KMS-11 (cell line): ENCODE results near the gene MAP3K21.

Experiments
- H2AFZ ChIP-seq: fragments of 200-600 bp; sonication (generic); 2 replicates; pipeline ENCODE4 v1.6.1; 2016; ENCODE audit warnings: antibody characterized with exemption, mixed run types, low read depth
- H3K27ac ChIP-seq: fragments of 200-600 bp; sonication (generic); 2 replicates; pipeline ENCODE4 v1.6.1; 2016; ENCODE audit warnings: mild to moderate bottlenecking, mixed run types
- H3K27me3 ChIP-seq: fragments of 200-600 bp; sonication (generic); 2 replicates; pipeline ENCODE4 v1.6.1; 2017; ENCODE audit warnings: mild to moderate bottlenecking, low read depth, mixed run types, moderate library complexity; ENCODE audit not compliant: insufficient read depth
- H3K36me3 ChIP-seq: fragments of 200-600 bp; sonication (generic); 2 replicates; pipeline ENCODE4 v1.6.1; 2017; ENCODE audit warnings: mild to moderate bottlenecking, mixed run types; ENCODE audit not compliant: insufficient read depth
- H3K4me1 ChIP-seq: fragments of 200-600 bp; sonication (generic); 2 replicates; pipeline ENCODE4 v1.6.1; 2016; ENCODE audit warnings: mild to moderate bottlenecking, low read depth, mixed run types; ENCODE audit not compliant: poor library complexity, severe bottlenecking
- H3K4me2 ChIP-seq: fragments of 200-600 bp; sonication (generic); 2 replicates; pipeline ENCODE4 v1.7.0; 2016; ENCODE audit warnings: mild to moderate bottlenecking, mixed run types
- H3K4me3 ChIP-seq: fragments of 200-600 bp; sonication (generic); IDR thresholded peaks from 2 replicates; pipeline ENCODE4 v1.6.1; 2017; ENCODE audit warnings: low read depth, low read length, mixed read lengths; ENCODE audit not compliant: insufficient read depth
- H3K79me2 ChIP-seq: fragments of 200-600 bp; sonication (generic); 2 replicates; pipeline ENCODE4 v1.6.1; 2016; ENCODE audit warnings: low read depth, mixed run types; ENCODE audit not compliant: insufficient read depth
- H3K9ac ChIP-seq: fragments of 200-600 bp; sonication (generic); 2 replicates; pipeline ENCODE4 v1.6.1; 2016; ENCODE audit warnings: mild to moderate bottlenecking, mixed run types
- H4K20me1 ChIP-seq: fragments of 200-600 bp; sonication (generic); 2 replicates; pipeline ENCODE4 v1.6.1; 2016; ENCODE audit warnings: mild to moderate bottlenecking, mixed run types; ENCODE audit not compliant: insufficient read depth
- TF ChIP-seq, protein P1 (sequence below): fragments of 200-600 bp; sonication (generic); conservative IDR thresholded peaks from 2 replicates; pipeline ENCODE4 v1.6.1; 2017; ENCODE audit warnings: low read depth, mild to moderate bottlenecking, antibody characterized with exemption, low read length, moderate library complexity, mixed read lengths

The MAP3K21 gene

DNA sequence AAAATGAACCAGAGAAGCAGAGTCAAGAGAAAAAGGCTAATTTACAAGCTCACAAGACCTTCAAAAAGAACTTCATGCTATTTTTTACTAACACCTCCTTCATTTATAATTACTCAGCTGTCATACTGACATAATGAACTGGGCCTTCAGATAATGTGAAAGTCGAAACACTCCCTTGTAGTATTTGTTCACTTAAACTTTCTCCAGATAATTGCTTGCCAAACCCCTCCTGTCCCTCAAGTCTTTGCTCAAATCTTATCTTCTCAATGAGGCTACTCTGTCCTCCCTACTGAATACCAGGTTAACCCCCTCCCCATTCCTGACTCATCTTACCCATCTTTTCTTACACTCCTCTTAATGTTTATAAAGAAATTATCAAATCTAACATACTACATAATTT lies 11.1 kb upstream of the MAP3K21 start:
- no peak overlapping the region for H3K27ac ChIP-seq
- no peak overlapping the region for H3K4me2 ChIP-seq
- H4K20me1 ChIP-seq: no peaks in the 10 kb centered on the region

DNA sequence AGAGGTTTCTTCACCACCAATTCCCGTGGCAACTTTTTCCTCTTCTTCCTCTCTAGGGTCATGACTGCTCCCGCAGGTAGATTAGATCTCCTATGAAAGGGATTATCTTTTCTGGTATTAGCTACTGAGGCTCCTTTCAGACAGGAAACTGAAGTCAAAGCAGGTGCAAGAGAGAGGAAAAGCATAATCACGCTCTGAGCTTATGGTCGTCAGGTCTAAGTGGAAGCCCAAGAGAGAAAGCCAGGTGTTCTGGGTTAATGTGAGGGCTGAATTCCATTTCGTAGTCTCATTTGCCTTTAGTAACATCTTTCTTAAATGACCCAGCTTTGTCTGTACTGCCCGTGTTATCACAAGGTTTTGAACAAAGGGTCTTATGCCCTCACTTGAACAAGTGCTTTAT lies 8.3 kb upstream of the MAP3K21 start:
- Histone ChIP-seq H3K36me3 (no peaks in the 10 kb centered on the region), H3K27ac (no peak overlapping the region), H3K4me3 (no peak overlapping the region), H3K9ac (no peak overlapping the region), H4K20me1 (no peaks in the 10 kb centered on the region), H3K79me2 (no peaks in the 10 kb centered on the region), H3K4me1 (no peaks in the 10 kb centered on the region), H3K4me2 (no peak overlapping the region), H3K27me3 (no peaks in the 10 kb centered on the region), H2AFZ (no peak overlapping the region)
- TF ChIP-seq, protein P1, sequence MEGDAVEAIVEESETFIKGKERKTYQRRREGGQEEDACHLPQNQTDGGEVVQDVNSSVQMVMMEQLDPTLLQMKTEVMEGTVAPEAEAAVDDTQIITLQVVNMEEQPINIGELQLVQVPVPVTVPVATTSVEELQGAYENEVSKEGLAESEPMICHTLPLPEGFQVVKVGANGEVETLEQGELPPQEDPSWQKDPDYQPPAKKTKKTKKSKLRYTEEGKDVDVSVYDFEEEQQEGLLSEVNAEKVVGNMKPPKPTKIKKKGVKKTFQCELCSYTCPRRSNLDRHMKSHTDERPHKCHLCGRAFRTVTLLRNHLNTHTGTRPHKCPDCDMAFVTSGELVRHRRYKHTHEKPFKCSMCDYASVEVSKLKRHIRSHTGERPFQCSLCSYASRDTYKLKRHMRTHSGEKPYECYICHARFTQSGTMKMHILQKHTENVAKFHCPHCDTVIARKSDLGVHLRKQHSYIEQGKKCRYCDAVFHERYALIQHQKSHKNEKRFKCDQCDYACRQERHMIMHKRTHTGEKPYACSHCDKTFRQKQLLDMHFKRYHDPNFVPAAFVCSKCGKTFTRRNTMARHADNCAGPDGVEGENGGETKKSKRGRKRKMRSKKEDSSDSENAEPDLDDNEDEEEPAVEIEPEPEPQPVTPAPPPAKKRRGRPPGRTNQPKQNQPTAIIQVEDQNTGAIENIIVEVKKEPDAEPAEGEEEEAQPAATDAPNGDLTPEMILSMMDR: no peak

More for the DNA sequence above, 11.1 kb upstream of the MAP3K21 start:
- Histone ChIP-seq H3K4me3 (no peak overlapping the region), H3K4me1 (no peaks in the 10 kb centered on the region), H3K79me2 (no peaks in the 10 kb centered on the region), H3K36me3 (no peaks in the 10 kb centered on the region), H3K9ac (no peak overlapping the region), H3K27me3 (no peaks in the 10 kb centered on the region), H2AFZ (no peak overlapping the region)
- TF ChIP-seq, protein P1: no peak

DNA sequence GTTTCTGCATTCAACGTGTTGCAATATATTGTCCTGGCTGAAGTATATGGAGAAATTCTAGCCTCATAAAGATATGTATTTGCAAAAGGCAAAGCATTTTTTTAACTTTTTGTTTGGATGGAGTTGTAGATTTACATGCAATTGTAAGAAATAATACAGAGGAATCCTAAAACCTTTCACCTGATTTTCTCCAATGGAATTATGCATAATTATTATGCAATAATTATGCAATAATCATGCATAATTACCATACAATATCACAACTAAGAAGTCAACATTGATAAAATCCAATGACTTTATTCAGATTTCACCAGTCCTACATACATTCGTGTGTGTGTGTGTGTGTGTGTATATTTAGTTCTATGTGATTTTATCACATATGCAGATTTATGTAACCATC lies 7.5 kb upstream of the MAP3K21 start:
- no peak overlapping the region for H3K4me3 ChIP-seq
- no peak overlapping the region for H2AFZ ChIP-seq
- H3K27ac ChIP-seq: no peak overlapping the region

DNA sequence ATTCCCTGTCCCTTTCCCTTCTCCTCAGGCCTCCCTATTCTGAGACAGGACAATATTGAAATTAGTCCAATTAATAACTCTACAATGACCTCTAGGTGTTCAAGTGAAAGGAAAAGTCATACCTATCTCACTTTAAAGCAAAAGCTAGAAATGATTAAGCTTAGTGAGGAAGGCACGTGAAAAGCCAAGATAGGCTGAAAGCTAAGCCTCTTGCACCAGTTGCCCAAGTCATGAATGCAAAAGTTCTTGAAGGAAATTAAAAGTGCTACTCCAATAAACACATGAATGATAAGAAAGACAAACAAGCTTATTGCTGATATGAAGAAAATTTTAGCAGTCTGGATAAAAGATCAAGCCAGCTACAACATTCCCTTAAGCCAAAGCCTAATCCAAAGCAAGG lies 3.8 kb upstream of the MAP3K21 start:
- no peak overlapping the region for H3K4me2 ChIP-seq
- H3K4me3 ChIP-seq: no peak overlapping the region
- TF ChIP-seq, protein P1: no peak
- H3K27ac ChIP-seq: no peak overlapping the region
- H3K36me3 ChIP-seq: no peaks in the 10 kb centered on the region
- H3K4me1 ChIP-seq: peaks cover 5% of the 10 kb centered on the region
- H3K79me2 ChIP-seq: no peaks in the 10 kb centered on the region
- no peaks in the 10 kb centered on the region for H4K20me1 ChIP-seq
- no peaks in the 10 kb centered on the region for H3K27me3 ChIP-seq
- H3K9ac ChIP-seq: no peak overlapping the region
- no peak overlapping the region for H2AFZ ChIP-seq

More for the DNA sequence above, 7.5 kb upstream of the MAP3K21 start:
- H3K36me3 ChIP-seq: no peaks in the 10 kb centered on the region
- no peaks in the 10 kb centered on the region for H3K4me1 ChIP-seq
- H4K20me1 ChIP-seq: no peaks in the 10 kb centered on the region
- TF ChIP-seq, protein P1: no peak
- H3K79me2 ChIP-seq: no peaks in the 10 kb centered on the region
- H3K27me3 ChIP-seq: no peaks in the 10 kb centered on the region
- H3K4me2 ChIP-seq: no peak overlapping the region
- H3K9ac ChIP-seq: no peak overlapping the region
